K562 (cell line): ENCODE data around the gene ARHGEF12.

ENCODE experiments used
- CEBPB ChIP-seq: fragments of 450-650 bp; IDR thresholded peaks from 2 replicates; pipeline ENCODE4 v1.6.1; 2016; ENCODE audit warnings: missing genetic modification characterization, missing compliant biosample characterization
- CSDE1 ChIP-seq, 2 experiments: fragments of 450-650 bp; IDR thresholded peaks; 2 replicates each; pipeline ENCODE4 v1.6.1; 2016; ENCODE audit warnings: mild to moderate bottlenecking in 1 of 2
- LEF1 ChIP-seq: fragments of 450-650 bp; IDR thresholded peaks from 2 replicates; pipeline ENCODE4 v1.6.1; 2016; ENCODE audit warnings: mild to moderate bottlenecking
- POLR2AphosphoS2 ChIP-seq: IDR thresholded peaks from 2 replicates; pipeline ENCODE4 v1.6.1; 2012; ENCODE audit warnings: low read length, improper control_type of control experiment
- RBM25 ChIP-seq: fragments of 200-400 bp; formaldehyde crosslinking; IDR thresholded peaks from 2 replicates; pipeline ENCODE4 v1.6.1; 2018; ENCODE audit warnings: low read length, low read depth, moderate library complexity; ENCODE audit not compliant: severe bottlenecking
- RFX5 ChIP-seq: IDR thresholded peaks from 2 replicates; pipeline ENCODE4 v1.6.1; 2011; ENCODE audit warnings: low read depth, mild to moderate bottlenecking, improper control_type of control experiment, low read length
- SIN3A ChIP-seq, 2 experiments: fragments of 150-350 bp in 1 of 2; IDR thresholded peaks; 2 replicates each; pipeline ENCODE4 v1.6.1; 2011 to 2016; ENCODE audit warnings: borderline replicate concordance in 2 of 2, low read depth in 2 of 2, low read length in 2 of 2, mild to moderate bottlenecking in 2 of 2, moderate library complexity in 2 of 2; ENCODE audit not compliant: control insufficient read depth in 1 of 2
- YY1 ChIP-seq, 3 experiments: IDR thresholded peaks; 2 replicates each; pipeline ENCODE4 v1.6.1; 2011; ENCODE audit warnings: low read length in 2 of 3, mild to moderate bottlenecking in 2 of 3, moderate library complexity in 2 of 3, borderline replicate concordance in 1 of 3, control low read depth in 1 of 3, low read depth in 1 of 3; ENCODE audit not compliant: insufficient read depth in 3 of 3, insufficient replicate concordance in 2 of 3, control insufficient read depth in 1 of 3, insufficient read length in 1 of 3; ENCODE audit errors: extremely low read depth in 1 of 3
- ZNF274 ChIP-seq: IDR thresholded peaks from 2 replicates; pipeline ENCODE4 v1.6.1; 2011; ENCODE audit warnings: low read depth, mild to moderate bottlenecking, low read length, moderate library complexity, borderline replicate concordance
- ZNF354B ChIP-seq: fragments of 250-450 bp; sonication (Bioruptor Pico); IDR thresholded peaks from 2 replicates; pipeline ENCODE4 v1.4.0; 2020
- ZNF408 ChIP-seq: fragments of 250-450 bp; sonication (Bioruptor Pico); IDR thresholded peaks from 2 replicates; pipeline ENCODE4 v1.4.0; 2020; ENCODE audit warnings: low read depth, mild to moderate bottlenecking, moderate library complexity
- TF ChIP-seq, protein P1 (sequence below): fragments of 450-650 bp; IDR thresholded peaks from 2 replicates; pipeline ENCODE4 v1.7.1; 2018; ENCODE audit warnings: mild to moderate bottlenecking, low read depth; ENCODE audit not compliant: partially characterized antibody

DNA sequence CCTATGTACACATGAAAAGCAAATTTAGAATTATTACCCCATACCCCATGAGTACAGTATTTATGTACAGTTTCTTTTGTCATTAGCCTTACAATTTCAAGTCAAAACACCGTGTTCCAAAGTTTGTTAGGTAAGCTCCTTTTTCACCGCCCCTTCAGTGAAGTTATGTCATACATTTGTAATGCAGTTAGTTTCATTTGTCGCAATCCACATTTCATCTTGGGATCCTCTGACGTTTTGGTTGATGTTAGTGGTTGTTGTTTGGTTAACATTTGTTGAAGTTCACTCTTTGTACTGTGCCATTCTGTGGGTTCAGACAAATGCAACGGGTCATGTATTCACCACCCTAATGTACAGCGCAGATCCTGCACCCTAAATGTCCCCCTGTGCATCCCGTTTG, 45.2 kb downstream of the ARHGEF12 start:
- TF ChIP-seq SIN3A (IDR thresholded peaks at IDR 0.05; ENCODE audit: borderline replicate concordance in 2 of 2, control insufficient read depth in 1 of 2, low read depth in 2 of 2, low read length in 2 of 2), result no peak
- no peak for TF ChIP-seq ZNF354B (CRISPR knock-in tag)
- no peak for TF ChIP-seq ZNF274
- no peak for TF ChIP-seq LEF1
- no peak for TF ChIP-seq RBM25
- TF ChIP-seq CSDE1 (IDR thresholded peaks at IDR 0.05), result no peak
- TF ChIP-seq, protein P1, sequence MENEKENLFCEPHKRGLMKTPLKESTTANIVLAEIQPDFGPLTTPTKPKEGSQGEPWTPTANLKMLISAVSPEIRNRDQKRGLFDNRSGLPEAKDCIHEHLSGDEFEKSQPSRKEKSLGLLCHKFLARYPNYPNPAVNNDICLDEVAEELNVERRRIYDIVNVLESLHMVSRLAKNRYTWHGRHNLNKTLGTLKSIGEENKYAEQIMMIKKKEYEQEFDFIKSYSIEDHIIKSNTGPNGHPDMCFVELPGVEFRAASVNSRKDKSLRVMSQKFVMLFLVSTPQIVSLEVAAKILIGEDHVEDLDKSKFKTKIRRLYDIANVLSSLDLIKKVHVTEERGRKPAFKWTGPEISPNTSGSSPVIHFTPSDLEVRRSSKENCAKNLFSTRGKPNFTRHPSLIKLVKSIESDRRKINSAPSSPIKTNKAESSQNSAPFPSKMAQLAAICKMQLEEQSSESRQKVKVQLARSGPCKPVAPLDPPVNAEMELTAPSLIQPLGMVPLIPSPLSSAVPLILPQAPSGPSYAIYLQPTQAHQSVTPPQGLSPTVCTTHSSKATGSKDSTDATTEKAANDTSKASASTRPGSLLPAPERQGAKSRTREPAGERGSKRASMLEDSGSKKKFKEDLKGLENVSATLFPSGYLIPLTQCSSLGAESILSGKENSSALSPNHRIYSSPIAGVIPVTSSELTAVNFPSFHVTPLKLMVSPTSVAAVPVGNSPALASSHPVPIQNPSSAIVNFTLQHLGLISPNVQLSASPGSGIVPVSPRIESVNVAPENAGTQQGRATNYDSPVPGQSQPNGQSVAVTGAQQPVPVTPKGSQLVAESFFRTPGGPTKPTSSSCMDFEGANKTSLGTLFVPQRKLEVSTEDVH, result no peak
- no peak for TF ChIP-seq RFX5
- no peak for TF ChIP-seq YY1 (IDR thresholded peaks at IDR 0.05; ENCODE audit: borderline replicate concordance in 1 of 3, control insufficient read depth in 1 of 3, extremely low read depth in 1 of 3, insufficient read depth in 3 of 3, insufficient read length in 1 of 3, insufficient replicate concordance in 2 of 3, low read depth in 1 of 3, low read length in 2 of 3)
- no peak for TF ChIP-seq POLR2AphosphoS2
- no peak for TF ChIP-seq CEBPB (tag)
- no peak for TF ChIP-seq ZNF408 (CRISPR knock-in tag)
